Spleen (tissue), 11 donors: Measurements from ENCODE around the gene SUN1. TPM values are rescaled to one million over a fixed set of nuclear protein-coding genes. Genes with fewer than 3 reads are reported as not detected.

Source experiments
- DNase-seq: peaks from one replicate; pipeline ENCODE4 v3.0.0-alpha.2; 2020
- H3K27ac ChIP-seq, 8 donors: fragments of 200-600 bp; sonication (generic) in 7 of 8; 1 replicate in 4 of 8; 2 replicates in 4 of 8; pipeline versions ENCODE4 v1.5.0 to v1.8.0; 2016 to 2021; ENCODE audit warnings: inconsistent platforms in 4 of 8, mild to moderate bottlenecking in 4 of 8, moderate library complexity in 1 of 8
- H3K27me3 ChIP-seq, 7 donors: fragments of 200-600 bp; sonication (generic) in 6 of 7; replicated peaks in 1 of 7; 1 replicate in 4 of 7; 2 replicates in 3 of 7; pipeline versions ENCODE4 v1.5.0 to v1.8.0; 2016 to 2021; ENCODE audit warnings: inconsistent platforms in 3 of 7, mild to moderate bottlenecking in 1 of 7
- H3K36me3 ChIP-seq, 6 donors: fragments of 200-600 bp; sonication (generic) in 5 of 6; 1 replicate in 4 of 6; 2 replicates in 2 of 6; pipeline versions ENCODE4 v1.5.0 to v1.8.0; 2016 to 2021; ENCODE audit warnings: inconsistent platforms in 2 of 6
- H3K4me1 ChIP-seq, 6 donors: fragments of 200-600 bp; sonication (generic) in 5 of 6; 1 replicate in 3 of 6; 2 replicates in 3 of 6; pipeline versions ENCODE4 v1.5.0 to v1.8.0; 2016 to 2021; ENCODE audit warnings: inconsistent platforms in 3 of 6
- H3K4me3 ChIP-seq, 8 donors: fragments of 200-600 bp; sonication (generic) in 7 of 8; 1 replicate in 4 of 8; 2 replicates in 4 of 8; pipeline versions ENCODE4 v1.5.0 to v1.8.0; 2016 to 2021; ENCODE audit warnings: inconsistent platforms in 4 of 8, mild to moderate bottlenecking in 4 of 8, moderate library complexity in 2 of 8
- H3K9me3 ChIP-seq, 8 donors: fragments of 200-600 bp; sonication (generic) in 7 of 8; 1 replicate in 4 of 8; 2 replicates in 4 of 8; pipeline versions ENCODE4 v1.5.0 to v1.8.0; 2016 to 2021; ENCODE audit warnings: inconsistent platforms in 4 of 8
- POLR2A ChIP-seq, 3 donors: fragments of 450-650 bp; IDR thresholded peaks; one replicate each; pipeline ENCODE4 v1.5.1; 2017; ENCODE audit warnings: antibody characterized with exemption in 3 of 3, mild to moderate bottlenecking in 1 of 3
- POLR2AphosphoS5 ChIP-seq, 3 donors: sonication (generic); formaldehyde crosslinking; IDR thresholded peaks; one replicate each; pipeline ENCODE4 v1.5.1; 2017; ENCODE audit warnings: antibody characterized with exemption in 3 of 3
- WGBS, 5 donors: extraction: QIAGEN DNeasy Blood & Tissue Kit in 3 of 5; methylation state at CpG; one replicate each; pipeline versions ENCODE4 v1.1.5 to v1.1.7; 2013 to 2018; 5-methylcytosine and 5-hydroxymethylcytosine counted together
- intact Hi-C: fragments of 100-400 bp; cut with DNase I; formaldehyde crosslinking; loops from one replicate; pipeline ENCODE4 v1.15.0; 2023; ENCODE audit warnings: low total_unique reads
- polyA plus RNA-seq, 3 donors: library from polyadenylated mRNA; stranded (reverse); fragments of 200-250 nt; gene quantifications; one replicate each; pipeline ENCODE4 v1.2.1, GENCODE V29; 2013
- total RNA-seq, 7 donors: library from RNA; depleted of rRNA in 3 of 7; stranded (reverse); fragments of >200 nt in 3 of 7; fragmentation: NEBNext Ultra II Directional in 4 of 7; extraction: Animal tissue kit (Norgen Biotek cat#: 25700) in 4 of 7; gene quantifications; one replicate each; pipeline versions ENCODE4 v1.1.0 to v1.2.1, GENCODE V29; 2016 to 2021
- TF ChIP-seq, protein P1 (sequence below), 11 experiments: fragments of 200-600 bp in 7 of 11; fragments of 450-650 bp in 4 of 11; sonication (generic) in 4 of 11; IDR thresholded peaks in 8 of 11; conservative IDR thresholded peaks in 3 of 11; 1 replicate in 7 of 11; 2 replicates in 4 of 11; pipeline versions ENCODE4 v1.4.0 to v1.8.0; 2016 to 2021; ENCODE audit warnings: antibody characterized with exemption in 11 of 11, inconsistent platforms in 4 of 11, mild to moderate bottlenecking in 1 of 11
- donor health status: healthy with polysubstance abuse.
- donor health status: DM: no; HTN: no; CAD: no; lungs with moderate emphysema.
- donor health status: DM: no; HTN: no; CAD: no.
- donor health status: Bipolar disorder and iron deficiency.
- donor health status: healthy.
- donor health status: DM: no; HTN: no; CAD: no.
- donor health status: DM: yes; HTN: yes; CAD: no.

The SUN1 gene
- total and polyA plus RNA-seq, 10 donors = 33.2 to 181 (median 135) TPM

DNA sequence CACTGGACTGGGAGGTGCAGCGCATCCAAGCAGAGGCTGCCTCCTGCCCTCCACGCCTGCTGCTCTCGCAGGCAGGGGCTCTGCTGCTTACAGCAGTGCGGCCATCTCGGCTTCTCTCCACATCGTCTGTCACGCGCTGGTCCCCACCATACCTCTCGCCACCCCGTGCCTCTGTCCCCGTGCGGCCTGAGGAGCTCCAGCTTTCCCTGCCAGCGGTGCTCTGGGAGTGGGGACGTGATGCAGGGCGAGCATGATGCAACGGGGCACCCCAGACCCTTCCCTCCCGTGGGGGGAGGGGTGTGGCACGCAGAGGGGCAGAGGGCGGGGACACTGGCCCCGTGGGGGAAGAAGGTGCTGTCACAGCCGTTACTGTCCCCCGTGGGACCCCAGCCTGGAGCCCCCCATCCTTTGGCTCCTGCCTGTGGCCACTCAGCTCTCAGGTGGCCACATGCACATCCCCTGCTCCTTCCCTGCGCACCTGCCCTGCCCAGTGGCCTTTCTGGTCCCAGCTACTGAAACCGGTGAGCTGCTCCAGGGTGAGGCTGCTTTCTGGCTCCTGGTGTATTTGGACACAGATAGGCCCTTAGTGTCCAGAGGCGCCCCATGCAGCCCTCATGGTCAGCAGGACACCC, 53.1 kb downstream of the SUN1 start:
- H3K27ac ChIP-seq = no peak overlapping the region
- peaks cover 3 to 65% (median 34%) of the 10 kb centered on the region in 6 donors for H3K36me3 ChIP-seq
- H3K4me3 ChIP-seq = no peak overlapping the region
- intact Hi-C loops = no loop called here
- peak; percentile 74 for DNase-seq
- no peaks in the 10 kb centered on the region for H3K9me3 ChIP-seq
- H3K4me1 ChIP-seq = peaks cover 8 to 66% (median 39%) of the 10 kb centered on the region in 6 donors
- 81 to 93% (median 86%) methylated on average over 23 to 25 of the region's 25 CpGs for WGBS, 5 donors
- no peaks in the 10 kb centered on the region for H3K27me3 ChIP-seq
- peak in 1 of 3 donors; percentile 49 for TF ChIP-seq POLR2AphosphoS5 (IDR thresholded peaks at IDR 0.05)
- no peak for TF ChIP-seq POLR2A (IDR thresholded peaks at IDR 0.05)

DNA sequence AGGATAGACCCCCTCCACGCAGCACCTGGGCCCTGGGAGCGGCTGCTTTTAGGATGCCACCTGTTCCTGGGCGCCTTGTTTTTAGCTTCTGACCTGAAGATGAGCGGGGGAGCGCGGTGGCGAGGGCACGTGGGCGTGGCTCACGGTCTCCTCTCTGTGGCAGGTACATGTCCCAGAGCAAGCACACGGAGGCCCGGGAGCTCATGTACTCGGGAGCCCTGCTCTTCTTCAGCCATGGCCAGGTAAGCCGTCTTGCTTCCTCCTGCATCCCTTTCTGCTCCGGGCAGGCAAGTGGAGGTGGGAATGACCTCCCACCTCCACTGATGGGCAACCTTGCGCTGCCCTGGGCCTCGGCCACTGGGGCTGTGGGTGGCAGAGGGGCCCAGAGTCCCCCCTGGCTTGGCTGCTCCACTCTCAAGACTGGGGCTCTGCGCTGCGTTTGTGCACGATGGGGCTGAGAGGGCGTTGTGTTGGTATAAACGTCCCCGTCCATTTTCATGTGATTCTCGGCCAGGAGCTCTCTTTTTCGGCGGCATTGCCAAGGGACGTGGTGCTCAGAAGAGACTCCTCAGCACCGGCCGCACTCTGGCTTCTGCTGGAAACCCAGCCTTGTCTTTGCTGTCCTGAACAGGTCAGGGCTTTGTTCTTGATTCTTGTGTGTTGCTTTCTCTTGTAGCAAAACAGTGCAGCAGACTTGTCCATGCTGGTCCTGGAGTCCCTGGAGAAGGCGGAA, 53.8 kb downstream of the SUN1 start:
- WGBS, 5 donors = 86 to 96% (median 90%) methylated on average over 15 to 30 of the region's 30 CpGs
- H3K4me3 ChIP-seq = no peak overlapping the region
- H3K36me3 ChIP-seq = peaks cover 3 to 69% (median 41%) of the 10 kb centered on the region in 6 donors
- TF ChIP-seq POLR2A (IDR thresholded peaks at IDR 0.05) (no peak), POLR2AphosphoS5 (IDR thresholded peaks at IDR 0.05) (no peak)
- TF ChIP-seq, protein P1, sequence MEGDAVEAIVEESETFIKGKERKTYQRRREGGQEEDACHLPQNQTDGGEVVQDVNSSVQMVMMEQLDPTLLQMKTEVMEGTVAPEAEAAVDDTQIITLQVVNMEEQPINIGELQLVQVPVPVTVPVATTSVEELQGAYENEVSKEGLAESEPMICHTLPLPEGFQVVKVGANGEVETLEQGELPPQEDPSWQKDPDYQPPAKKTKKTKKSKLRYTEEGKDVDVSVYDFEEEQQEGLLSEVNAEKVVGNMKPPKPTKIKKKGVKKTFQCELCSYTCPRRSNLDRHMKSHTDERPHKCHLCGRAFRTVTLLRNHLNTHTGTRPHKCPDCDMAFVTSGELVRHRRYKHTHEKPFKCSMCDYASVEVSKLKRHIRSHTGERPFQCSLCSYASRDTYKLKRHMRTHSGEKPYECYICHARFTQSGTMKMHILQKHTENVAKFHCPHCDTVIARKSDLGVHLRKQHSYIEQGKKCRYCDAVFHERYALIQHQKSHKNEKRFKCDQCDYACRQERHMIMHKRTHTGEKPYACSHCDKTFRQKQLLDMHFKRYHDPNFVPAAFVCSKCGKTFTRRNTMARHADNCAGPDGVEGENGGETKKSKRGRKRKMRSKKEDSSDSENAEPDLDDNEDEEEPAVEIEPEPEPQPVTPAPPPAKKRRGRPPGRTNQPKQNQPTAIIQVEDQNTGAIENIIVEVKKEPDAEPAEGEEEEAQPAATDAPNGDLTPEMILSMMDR (IDR thresholded peaks at IDR 0.05 in 8 of 11, conservative IDR thresholded peaks at IDR 0.05 in 3 of 11) = no peak
- H3K27ac ChIP-seq = no peak overlapping the region
- DNase-seq = peak; percentile 65
- H3K4me1 ChIP-seq = peaks cover 4 to 59% (median 32%) of the 10 kb centered on the region in 6 donors
- H3K9me3 ChIP-seq = no peaks in the 10 kb centered on the region
- no peaks in the 10 kb centered on the region for H3K27me3 ChIP-seq
- intact Hi-C loops = no loop called here

DNA sequence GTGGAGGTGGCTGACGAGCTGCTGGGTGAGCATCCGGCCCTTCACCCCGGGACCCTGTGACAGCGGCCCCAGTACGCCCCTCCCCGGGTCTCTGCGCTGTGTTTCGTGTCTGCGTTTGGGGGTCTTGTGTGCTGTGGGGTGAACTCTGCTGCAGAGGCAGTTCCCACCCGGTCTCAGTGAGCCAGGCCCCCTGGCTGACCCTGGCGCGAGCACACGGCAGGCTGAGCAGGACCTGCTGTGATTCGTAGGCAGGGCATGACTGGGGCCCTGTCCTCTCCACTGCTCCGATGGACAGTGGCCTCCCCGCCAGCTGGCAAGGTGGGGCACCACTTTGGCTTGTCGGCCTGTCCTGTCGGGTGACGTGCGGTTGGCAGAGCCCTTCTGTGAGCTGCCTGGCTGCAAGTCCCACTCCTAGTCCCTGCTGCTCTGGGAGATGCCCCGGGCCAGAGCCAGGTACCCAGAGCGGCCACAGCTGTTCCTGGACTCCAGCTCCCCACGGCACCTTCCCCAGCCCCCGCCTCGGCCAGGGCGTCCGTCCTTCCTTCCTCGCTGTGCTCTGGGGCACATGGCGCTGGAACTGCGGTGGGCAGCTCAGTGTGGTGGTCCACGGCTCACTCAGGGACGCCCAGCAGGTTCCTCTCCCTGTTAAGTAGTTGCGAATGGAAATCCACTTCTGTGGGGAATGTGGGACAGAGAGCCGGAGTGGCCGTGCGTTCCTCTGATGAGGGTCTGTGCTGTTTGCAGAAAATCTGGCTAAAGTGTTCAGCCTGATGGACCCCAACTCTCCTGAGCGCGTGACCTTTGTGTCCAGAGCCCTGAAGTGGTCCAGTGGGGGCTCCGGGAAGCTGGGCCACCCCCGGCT, 54.6 kb downstream of the SUN1 start:
- DNase-seq = peak; percentile 71
- intact Hi-C loops = no loop called here
- Histone ChIP-seq H3K4me1 (peaks cover 4 to 51% (median 31%) of the 10 kb centered on the region in 6 donors), H3K4me3 (no peak overlapping the region), H3K36me3 (peaks cover 3 to 75% (median 49%) of the 10 kb centered on the region in 6 donors), H3K9me3 (no peaks in the 10 kb centered on the region), H3K27ac (no peak overlapping the region), H3K27me3 (no peaks in the 10 kb centered on the region)
- TF ChIP-seq POLR2A (IDR thresholded peaks at IDR 0.05) (no peak), POLR2AphosphoS5 (IDR thresholded peaks at IDR 0.05) (peak in 1 of 3 donors; percentile 12)
- WGBS, 5 donors = 93 to 97% (median 96%) methylated on average over 30 to 40 of the region's 40 CpGs

DNA sequence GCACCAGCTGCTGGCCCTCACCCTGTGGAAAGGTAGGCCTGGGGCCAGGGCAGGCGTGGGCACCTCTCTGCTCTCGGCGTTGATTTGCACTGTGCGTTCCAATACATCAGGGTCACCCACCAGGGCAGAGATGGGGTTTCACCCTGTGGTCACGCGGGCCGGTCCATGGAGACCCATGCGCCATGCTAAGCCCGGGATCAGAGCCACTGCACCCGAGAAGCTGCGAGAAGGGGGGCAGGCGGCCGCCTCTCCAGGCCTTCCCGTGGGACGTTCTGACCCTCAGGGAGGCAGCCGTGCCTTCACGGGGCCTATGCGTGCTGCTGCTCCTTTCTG, 55.2 kb downstream of the SUN1 start:
- peak; percentile 66 for DNase-seq
- Histone ChIP-seq H3K4me3 (no peak overlapping the region), H3K4me1 (peaks cover 4 to 45% (median 29%) of the 10 kb centered on the region in 6 donors), H3K36me3 (peaks cover 3 to 75% (median 54%) of the 10 kb centered on the region in 6 donors), H3K27ac (no peak overlapping the region), H3K9me3 (no peaks in the 10 kb centered on the region), H3K27me3 (no peaks in the 10 kb centered on the region)
- intact Hi-C loops = no loop called here
- TF ChIP-seq, protein P1 (IDR thresholded peaks at IDR 0.05 in 8 of 11, conservative IDR thresholded peaks at IDR 0.05 in 3 of 11) = no peak
- TF ChIP-seq POLR2AphosphoS5 (IDR thresholded peaks at IDR 0.05) = no peak
- no peak for TF ChIP-seq POLR2A (IDR thresholded peaks at IDR 0.05)
- WGBS, 5 donors = 92 to 98% (median 96%) methylated on average over 5 to 18 of the region's 18 CpGs
